Measurements from ENCODE around the gene CAMK2D.

Gene CAMK2D

DNA sequence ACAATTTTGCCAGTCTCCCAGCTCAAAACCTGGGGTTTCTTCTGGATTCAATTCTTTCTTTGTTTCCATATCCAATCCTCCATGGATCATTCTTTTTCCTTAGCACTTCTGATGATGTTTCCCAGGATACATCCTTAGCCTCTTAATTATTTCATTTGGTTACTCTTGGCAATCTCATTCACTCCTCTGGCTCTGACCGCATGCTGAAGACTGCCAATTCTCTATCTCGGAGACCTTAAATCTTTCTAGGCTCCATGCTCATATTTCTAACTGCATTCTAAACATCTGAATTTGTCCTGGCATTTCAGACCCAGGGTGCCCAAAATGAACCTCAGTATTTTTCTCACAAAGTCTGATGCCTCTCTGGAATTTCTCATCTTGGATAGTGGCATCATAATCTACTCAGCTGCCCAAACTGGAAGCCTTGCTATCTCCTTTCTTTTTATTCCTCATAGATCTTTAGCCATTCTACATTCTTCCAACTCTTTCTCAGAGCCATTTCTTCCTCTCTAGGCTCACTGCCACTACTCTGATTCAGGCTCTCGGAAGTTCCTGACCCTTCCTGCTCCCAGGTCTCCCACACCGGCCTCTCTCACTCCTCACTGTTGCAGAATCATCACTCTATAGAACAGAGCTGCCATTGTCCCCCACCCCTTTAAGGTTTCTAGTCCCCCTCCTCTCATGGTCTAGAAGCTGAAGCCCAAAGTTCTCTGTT is 290.2 kb downstream of the CAMK2D start:
- Histone ChIP-seq H3K9me3 (no peaks in the 10 kb centered on the region), H3K4me1 (ENCODE audit: control insufficient read depth in 1 of 2, insufficient read depth in 1 of 2, low read depth in 1 of 2, low read length in 1 of 2) (no peaks in the 10 kb centered on the region), H3K36me3 (no peaks in the 10 kb centered on the region), H3K4me3 (ENCODE audit: low read depth in 1 of 2, low read length in 1 of 2) (no peak overlapping the region), H3K27me3 (no peaks in the 10 kb centered on the region), H3K27ac (no peak overlapping the region)
- TF ChIP-seq, protein P1, sequence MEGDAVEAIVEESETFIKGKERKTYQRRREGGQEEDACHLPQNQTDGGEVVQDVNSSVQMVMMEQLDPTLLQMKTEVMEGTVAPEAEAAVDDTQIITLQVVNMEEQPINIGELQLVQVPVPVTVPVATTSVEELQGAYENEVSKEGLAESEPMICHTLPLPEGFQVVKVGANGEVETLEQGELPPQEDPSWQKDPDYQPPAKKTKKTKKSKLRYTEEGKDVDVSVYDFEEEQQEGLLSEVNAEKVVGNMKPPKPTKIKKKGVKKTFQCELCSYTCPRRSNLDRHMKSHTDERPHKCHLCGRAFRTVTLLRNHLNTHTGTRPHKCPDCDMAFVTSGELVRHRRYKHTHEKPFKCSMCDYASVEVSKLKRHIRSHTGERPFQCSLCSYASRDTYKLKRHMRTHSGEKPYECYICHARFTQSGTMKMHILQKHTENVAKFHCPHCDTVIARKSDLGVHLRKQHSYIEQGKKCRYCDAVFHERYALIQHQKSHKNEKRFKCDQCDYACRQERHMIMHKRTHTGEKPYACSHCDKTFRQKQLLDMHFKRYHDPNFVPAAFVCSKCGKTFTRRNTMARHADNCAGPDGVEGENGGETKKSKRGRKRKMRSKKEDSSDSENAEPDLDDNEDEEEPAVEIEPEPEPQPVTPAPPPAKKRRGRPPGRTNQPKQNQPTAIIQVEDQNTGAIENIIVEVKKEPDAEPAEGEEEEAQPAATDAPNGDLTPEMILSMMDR (IDR thresholded peaks at IDR 0.05): no peak

DNA sequence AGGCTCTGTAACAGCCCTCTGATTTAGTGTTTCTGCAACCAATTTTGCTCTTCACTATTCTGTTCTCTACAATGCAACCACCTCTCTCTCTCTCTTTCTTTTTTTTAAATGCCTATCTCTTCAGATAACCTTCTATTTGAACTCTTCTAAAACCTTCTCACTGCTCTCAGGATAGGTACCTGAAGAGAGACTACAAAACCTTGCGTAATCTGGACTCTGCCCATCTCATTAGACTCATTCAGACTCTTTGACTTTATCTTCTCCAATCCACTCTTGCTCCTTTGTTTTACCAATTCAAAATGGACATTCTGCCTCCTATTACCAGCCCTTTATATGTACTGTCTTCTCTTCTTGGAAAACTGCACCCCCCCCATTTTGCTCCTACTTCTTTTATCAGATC is 291.6 kb downstream of the CAMK2D start:
- no peaks in the 10 kb centered on the region for H3K27me3 ChIP-seq
- TF ChIP-seq, protein P1 (IDR thresholded peaks at IDR 0.05): no peak
- no peak overlapping the region for H3K27ac ChIP-seq
- no peaks in the 10 kb centered on the region for H3K36me3 ChIP-seq
- H3K4me1 ChIP-seq (ENCODE audit: control insufficient read depth in 1 of 2, insufficient read depth in 1 of 2, low read depth in 1 of 2, low read length in 1 of 2): no peaks in the 10 kb centered on the region
- H3K4me3 ChIP-seq (ENCODE audit: low read depth in 1 of 2, low read length in 1 of 2): no peak overlapping the region
- H3K9me3 ChIP-seq: no peaks in the 10 kb centered on the region

DNA sequence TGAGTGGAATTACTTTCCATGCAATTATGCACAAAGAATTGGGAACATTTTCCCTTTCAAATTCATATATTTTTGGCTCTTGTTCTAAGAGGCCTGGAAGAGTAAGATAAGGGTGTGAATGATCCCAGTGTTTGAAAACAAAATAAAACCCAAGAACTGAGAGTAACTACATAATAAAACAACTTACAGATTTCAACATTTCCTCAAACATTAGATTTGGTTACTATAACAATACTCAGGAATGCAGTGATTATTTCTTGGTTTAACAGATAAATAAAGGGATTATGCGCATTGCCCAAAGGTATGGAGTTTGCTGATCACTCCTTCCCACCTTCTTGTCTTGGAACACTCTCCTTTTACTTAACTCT is 292.5 kb downstream of the CAMK2D start:
- Histone ChIP-seq H3K4me3 (ENCODE audit: low read depth in 1 of 2, low read length in 1 of 2) (no peak overlapping the region), H3K27ac (no peak overlapping the region), H3K36me3 (no peaks in the 10 kb centered on the region), H3K9me3 (no peaks in the 10 kb centered on the region), H3K27me3 (no peaks in the 10 kb centered on the region), H3K4me1 (ENCODE audit: control insufficient read depth in 1 of 2, insufficient read depth in 1 of 2, low read depth in 1 of 2, low read length in 1 of 2) (no peaks in the 10 kb centered on the region)
- TF ChIP-seq, protein P1 (IDR thresholded peaks at IDR 0.05): no peak

DNA sequence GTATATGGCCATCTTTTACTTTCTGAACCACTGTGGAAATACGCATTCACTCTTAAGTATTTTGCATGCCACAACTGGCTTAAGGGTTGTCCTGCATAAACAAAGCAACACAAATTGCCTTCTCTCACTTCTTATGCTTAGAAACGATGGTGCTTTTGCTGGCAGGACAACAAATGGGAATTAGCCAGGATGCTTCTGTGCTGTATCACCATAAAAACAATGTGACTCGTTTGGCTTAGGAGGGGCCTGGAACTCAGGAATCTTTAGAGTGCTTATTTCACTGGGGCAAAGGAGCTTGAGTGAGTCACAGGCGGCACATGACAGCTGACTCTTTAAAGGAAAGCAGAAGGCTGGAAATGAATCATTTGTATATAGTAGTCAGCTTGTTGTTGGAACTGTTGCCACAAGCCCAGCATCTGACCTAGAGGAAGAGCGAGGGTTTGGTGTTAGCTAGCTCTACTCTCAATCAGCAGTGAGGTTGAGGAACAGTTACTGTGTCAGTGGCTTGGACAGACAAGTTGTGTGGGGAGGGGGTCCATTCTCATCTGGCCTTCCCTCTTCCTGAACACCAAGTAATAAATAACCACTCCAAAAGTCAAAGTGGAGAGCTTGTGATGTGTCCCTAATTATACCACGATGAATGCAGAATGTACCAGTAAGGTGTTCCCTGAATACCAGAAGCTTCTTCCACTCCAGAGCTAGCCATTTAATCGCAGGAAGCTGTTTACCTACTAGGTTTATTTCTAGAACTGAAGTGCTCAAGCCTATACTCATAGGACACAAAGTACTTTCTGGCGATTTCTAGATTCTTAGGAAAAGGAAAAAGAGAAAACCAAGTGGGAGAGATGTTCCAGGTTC is 293.1 kb downstream of the CAMK2D start:
- Histone ChIP-seq H3K27me3 (no peaks in the 10 kb centered on the region), H3K9me3 (no peaks in the 10 kb centered on the region), H3K4me3 (ENCODE audit: low read depth in 1 of 2, low read length in 1 of 2) (no peak overlapping the region), H3K27ac (no peak overlapping the region), H3K36me3 (no peaks in the 10 kb centered on the region), H3K4me1 (ENCODE audit: control insufficient read depth in 1 of 2, insufficient read depth in 1 of 2, low read depth in 1 of 2, low read length in 1 of 2) (no peaks in the 10 kb centered on the region)
- TF ChIP-seq, protein P1 (IDR thresholded peaks at IDR 0.05): no peak

DNA sequence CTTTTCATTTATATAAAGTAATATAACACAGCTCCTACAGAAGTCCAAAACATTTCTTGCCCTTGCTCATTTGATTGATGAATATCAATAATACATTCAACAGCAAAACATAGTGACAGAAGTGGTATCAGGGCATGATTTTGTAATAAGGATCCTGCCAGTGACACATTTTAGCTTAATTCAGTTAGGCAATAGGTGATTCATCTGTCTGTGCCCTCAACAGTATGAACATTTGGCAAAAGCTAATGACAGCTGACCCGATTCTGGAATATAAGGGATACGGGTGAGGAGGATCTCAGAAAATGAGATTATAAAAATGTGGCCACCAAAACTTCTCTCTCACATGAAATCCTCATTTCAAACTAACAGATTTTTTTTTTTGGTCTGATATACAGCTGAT is 294.0 kb downstream of the CAMK2D start:
- Histone ChIP-seq H3K27ac (no peak overlapping the region), H3K36me3 (no peaks in the 10 kb centered on the region), H3K27me3 (no peaks in the 10 kb centered on the region), H3K4me3 (ENCODE audit: low read depth in 1 of 2, low read length in 1 of 2) (no peak overlapping the region), H3K9me3 (no peaks in the 10 kb centered on the region), H3K4me1 (ENCODE audit: control insufficient read depth in 1 of 2, insufficient read depth in 1 of 2, low read depth in 1 of 2, low read length in 1 of 2) (no peaks in the 10 kb centered on the region)
- TF ChIP-seq, protein P1 (IDR thresholded peaks at IDR 0.05): no peak
